GM12865 (cell line): ENCODE data around the gene FAM161A.
"Not testable (repeated sequence)": the region's sequence is repeated elsewhere in the genome, so short reads cannot be mapped to it uniquely, and the experiment has no call there.

Source experiments
- DNase-seq: peaks from one replicate; pipeline ENCODE4 v3.0.0; 2010; ENCODE audit warnings: low read depth
- H3K4me3 ChIP-seq: 2 replicates; pipeline ENCODE4 v1.5.1; 2011; ENCODE audit warnings: mild to moderate bottlenecking, low read depth, low read length, control low read depth
- TF ChIP-seq, protein P1 (sequence below): IDR thresholded peaks from 2 replicates; pipeline ENCODE4 v1.5.1; 2011; ENCODE audit warnings: low read length, control low read depth, low read depth, inconsistent platforms; ENCODE audit not compliant: insufficient read depth; ENCODE audit errors: missing control alignments

Gene FAM161A

DNA sequence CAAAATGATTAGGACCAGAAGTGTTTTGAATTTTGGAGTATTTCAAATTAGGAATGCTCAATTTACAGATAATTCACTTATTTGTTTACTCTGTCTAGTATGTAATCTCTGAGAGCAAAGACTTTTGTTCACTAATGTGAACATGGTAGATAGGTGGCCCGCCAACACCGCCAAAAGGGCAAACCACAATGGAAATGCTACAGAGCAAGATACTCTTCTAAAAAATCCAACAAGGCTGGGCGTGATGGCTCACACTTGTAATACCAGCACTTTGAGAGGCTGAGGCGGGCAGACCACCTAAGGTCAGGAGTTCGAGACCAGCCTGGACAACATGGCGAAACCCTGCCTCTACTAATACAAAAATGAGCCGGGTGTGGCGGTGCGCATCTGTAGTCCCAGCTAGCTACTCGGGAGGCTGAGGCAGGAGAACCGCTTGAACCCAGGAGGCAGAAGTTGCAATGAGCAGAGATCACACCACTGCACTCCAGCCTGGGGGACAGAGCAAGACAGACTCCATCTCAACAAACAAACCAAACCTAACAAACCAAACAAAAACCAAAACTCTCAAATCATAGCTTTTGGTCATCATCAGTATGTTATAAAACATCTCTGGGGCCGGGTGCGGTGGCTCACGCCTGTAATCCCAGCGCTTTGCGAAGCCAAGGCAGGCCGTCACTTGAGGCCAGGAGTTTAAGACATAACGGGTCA, 32.2 kb upstream of the FAM161A start:
- TF ChIP-seq, protein P1, sequence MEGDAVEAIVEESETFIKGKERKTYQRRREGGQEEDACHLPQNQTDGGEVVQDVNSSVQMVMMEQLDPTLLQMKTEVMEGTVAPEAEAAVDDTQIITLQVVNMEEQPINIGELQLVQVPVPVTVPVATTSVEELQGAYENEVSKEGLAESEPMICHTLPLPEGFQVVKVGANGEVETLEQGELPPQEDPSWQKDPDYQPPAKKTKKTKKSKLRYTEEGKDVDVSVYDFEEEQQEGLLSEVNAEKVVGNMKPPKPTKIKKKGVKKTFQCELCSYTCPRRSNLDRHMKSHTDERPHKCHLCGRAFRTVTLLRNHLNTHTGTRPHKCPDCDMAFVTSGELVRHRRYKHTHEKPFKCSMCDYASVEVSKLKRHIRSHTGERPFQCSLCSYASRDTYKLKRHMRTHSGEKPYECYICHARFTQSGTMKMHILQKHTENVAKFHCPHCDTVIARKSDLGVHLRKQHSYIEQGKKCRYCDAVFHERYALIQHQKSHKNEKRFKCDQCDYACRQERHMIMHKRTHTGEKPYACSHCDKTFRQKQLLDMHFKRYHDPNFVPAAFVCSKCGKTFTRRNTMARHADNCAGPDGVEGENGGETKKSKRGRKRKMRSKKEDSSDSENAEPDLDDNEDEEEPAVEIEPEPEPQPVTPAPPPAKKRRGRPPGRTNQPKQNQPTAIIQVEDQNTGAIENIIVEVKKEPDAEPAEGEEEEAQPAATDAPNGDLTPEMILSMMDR, result no peak
- no peak overlapping the region for H3K4me3 ChIP-seq

DNA sequence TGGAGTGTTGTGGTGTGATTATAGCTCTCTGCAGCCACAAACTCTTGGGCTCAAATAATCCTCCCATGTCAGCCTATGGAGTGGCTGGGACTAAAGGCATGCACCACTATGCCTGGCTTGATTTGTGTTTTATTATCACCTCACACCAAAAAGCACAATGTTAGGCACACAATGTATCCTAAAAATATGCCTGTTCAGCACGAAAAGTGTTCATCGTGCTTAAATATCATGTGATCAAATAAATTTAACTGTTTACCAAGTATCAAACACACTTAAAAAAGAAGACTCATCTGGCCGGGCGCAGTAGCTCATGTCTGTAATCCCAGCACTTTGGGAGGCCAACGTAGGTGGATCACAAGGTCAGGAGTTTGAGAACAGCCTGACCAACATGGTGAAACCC, 29.0 kb upstream of the FAM161A start:
- H3K4me3 ChIP-seq, result no peak overlapping the region
- TF ChIP-seq, protein P1, result no peak
- no peak for DNase-seq

More for the DNA sequence above, 32.2 kb upstream of the FAM161A start:
- DNase-seq, result no peak

DNA sequence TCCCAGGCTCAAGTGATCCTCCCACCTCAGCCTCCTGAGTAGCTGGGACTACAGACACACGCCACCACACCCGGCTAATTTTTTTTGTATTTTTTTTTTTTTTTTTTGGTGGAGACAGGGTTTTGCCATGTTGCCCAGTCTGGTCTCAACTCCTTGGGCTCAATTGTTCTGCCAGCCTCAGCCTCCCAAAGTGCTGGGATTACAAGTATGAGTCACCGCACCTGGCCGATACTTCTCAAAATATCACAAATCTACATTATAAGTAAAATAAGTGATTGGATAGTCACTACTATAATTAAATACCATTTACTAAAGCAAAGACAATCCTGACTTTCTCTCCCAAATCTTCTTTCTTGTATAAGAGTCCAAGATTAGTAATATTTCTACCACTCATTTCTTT, 25.5 kb upstream of the FAM161A start:
- DNase-seq, H3K4me3 ChIP-seq: not testable (repeated sequence)

DNA sequence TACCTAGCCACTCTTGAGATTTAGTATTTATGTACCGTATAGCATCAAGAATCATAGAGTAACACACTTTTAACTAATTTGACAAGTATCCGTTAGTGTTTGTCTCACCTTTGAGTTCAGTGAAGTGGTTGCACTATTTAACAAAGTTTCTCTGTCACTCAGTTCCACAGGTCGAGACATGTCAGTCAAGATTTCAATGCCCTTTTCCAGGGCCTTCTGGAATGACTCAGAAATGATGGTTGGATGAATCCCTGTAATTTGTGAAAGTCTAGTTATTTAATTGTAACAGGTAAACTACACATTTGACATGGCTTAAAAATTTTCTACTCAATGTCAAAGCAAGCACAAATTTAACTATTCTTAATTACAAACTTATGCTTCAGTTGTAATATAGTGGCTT, 24.9 kb upstream of the FAM161A start:
- no peak for DNase-seq
- H3K4me3 ChIP-seq, result no peak overlapping the region
- TF ChIP-seq, protein P1, result no peak

DNA sequence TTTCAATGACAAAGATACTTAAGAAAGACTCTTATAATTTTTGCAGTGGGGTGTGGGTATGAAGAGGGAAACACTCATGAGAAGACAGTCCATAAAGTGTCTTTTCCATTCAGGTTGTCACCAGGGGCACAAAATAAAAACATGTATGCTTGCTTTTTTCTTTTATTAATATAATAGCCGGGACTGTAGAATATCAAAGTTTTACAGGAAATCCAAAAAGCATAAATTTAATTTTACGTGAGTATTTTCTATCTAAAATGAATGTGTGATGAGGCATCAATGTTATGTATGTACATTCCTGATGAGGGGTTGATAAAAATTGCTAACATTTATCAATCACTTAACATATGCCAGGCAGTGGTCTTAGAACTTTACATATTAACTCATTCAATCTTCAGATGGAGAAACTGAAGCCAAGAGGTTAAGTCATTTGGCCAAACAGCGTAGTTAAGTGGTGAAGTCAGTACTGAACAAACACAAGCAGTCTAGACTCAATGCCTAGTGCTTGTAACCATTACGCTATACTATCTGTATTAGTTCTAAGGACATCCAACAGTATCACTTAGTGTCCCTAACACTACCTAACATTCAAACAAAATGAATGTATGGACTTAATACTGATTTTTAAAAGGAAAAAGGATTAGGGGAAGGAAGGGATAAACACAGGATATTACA, 23.8 kb upstream of the FAM161A start:
- H3K4me3 ChIP-seq, result no peak overlapping the region
- TF ChIP-seq, protein P1, result no peak
- DNase-seq, result no peak

DNA sequence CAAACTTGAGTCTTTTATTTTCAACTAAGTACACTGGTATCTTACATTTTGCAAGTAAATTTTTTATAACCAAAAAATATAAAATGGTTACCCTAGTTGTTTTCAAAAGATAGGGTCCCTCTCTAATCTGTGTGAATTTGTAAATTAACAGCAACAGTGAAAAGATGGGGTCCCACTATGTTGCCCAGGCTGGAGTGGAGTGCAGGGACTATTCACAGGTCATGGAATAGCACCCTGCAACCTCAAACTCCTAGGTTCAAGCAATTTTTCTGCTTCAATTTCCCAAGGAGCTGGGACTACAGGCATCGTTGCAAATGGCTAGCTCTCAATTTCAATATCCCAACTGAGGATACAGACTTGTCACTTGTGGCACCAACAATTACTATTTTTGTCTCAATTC, 22.5 kb upstream of the FAM161A start:
- no peak for DNase-seq
- TF ChIP-seq, protein P1, result no peak
- no peak overlapping the region for H3K4me3 ChIP-seq

DNA sequence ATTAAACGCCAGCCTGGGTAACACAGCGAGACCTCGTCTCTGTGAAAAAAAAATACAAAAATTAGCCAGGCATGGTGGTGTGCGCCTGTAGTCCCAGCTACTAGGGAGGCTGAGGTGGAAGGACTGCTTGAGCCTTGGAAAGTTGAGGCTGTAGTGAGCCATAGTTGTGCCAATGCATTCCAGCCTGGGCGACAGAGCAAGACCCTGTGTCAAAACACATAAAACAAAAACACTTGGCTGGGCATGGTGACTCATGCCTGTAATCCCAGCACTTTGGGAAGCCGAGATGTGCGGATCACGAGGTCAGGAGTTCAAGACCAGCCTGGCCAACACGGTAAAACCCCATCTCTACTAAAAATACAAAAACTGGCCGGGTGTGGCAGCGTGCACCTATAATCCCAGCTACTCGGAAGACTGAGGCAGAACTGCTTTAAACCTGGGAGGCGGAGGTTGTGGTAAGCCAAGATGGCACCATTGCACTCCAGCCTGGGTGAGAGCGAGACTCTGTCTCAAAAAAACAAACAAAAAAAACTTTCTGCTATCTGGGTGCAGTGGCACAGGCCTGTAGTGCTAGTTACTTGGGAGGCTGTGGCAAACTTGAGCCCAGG, 12.7 kb upstream of the FAM161A start:
- H3K4me3 ChIP-seq, DNase-seq: not testable (repeated sequence)
